LNCaP clone FGC (cell line): Measurements from ENCODE around the gene SPATA32.

Source experiments
- DNase-seq: peaks from one replicate; pipeline ENCODE4 v3.0.0-alpha.2; 2011; ENCODE audit warnings: low read depth
- H3K4me3 ChIP-seq: 2 replicates; pipeline ENCODE4 v1.5.1; 2011; ENCODE audit warnings: mild to moderate bottlenecking, low read depth, low read length, control low read depth
- TF ChIP-seq, protein P1 (sequence below): IDR thresholded peaks from 2 replicates; pipeline ENCODE4 v1.5.1; 2012; ENCODE audit warnings: mild to moderate bottlenecking; ENCODE audit not compliant: control insufficient read depth, insufficient read depth; ENCODE audit errors: extremely low read depth

The SPATA32 gene

DNA sequence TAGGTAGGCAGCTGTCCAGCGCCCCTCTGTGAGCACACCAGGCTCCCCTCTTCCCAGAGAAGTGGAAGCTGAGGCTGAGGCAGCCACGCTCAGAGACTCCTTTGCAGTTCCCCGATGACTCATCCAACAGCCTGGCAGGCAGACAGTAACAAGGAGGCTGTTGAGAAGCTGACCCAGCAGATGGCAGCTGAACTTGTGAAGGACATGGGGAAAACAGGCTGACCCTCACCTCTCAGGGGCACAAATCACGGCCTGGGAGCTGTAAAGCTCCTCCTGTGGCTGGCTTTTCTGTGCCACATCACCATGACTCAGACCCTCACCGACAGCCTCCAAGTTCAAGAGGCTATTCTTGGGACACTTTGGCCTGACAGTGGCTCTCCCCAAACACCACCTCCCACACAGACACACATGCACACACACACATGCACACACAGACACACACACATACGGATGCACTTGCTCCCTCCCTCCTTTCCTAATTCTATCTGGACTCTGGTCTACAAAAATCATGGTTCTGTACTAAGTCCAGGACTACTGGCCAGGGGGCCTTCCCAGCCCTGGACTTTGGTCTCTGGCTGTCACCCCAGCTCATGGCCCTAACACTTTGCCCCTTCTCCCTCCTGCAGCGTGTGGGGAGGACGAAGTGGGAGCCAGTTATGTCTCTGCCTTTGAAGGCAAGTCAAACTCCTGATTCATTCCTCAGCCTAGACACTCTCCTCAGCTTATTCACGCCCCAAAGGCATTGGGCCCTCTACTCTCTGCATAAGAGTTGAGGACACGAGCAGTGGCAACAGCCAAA, 31.7 kb upstream of the SPATA32 start:
- TF ChIP-seq, protein P1, sequence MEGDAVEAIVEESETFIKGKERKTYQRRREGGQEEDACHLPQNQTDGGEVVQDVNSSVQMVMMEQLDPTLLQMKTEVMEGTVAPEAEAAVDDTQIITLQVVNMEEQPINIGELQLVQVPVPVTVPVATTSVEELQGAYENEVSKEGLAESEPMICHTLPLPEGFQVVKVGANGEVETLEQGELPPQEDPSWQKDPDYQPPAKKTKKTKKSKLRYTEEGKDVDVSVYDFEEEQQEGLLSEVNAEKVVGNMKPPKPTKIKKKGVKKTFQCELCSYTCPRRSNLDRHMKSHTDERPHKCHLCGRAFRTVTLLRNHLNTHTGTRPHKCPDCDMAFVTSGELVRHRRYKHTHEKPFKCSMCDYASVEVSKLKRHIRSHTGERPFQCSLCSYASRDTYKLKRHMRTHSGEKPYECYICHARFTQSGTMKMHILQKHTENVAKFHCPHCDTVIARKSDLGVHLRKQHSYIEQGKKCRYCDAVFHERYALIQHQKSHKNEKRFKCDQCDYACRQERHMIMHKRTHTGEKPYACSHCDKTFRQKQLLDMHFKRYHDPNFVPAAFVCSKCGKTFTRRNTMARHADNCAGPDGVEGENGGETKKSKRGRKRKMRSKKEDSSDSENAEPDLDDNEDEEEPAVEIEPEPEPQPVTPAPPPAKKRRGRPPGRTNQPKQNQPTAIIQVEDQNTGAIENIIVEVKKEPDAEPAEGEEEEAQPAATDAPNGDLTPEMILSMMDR: peak; percentile 42
- peak overlapping the region; percentile 20 for H3K4me3 ChIP-seq
- peak; percentile 79 for DNase-seq

DNA sequence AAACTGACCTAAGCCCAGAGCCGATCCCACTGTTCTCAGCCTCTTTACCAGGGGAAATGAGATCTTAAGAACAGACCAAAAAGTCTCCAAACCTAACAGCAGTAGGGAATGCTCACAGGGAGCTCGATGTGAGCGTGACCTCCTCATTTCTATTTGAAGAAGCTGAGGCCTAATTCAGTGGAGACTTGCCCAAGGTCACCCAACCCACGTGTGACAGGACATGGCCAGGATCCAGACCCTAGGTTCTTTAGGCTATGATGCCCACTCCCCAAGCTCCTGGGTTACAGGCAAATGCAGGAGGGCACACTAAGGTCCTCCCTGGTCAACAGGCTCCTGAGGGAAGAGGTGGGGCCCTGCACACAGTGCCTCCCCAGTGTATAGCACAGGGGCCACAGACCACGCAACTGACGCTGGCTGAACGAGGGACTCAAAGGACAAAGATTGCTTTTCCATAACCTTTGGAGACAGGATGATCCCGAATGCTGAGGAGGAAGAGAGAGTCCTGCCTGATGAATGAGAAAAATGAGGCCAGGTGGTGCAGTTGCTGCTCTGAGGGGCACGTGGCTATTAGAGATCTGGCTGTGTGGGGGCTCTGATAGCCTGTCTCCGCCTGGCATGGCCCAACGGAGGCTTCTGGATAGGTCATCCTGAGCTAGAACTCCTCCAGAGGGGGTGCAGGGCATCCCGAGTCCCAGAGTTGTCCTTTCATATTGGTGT, 31.0 kb upstream of the SPATA32 start:
- H3K4me3 ChIP-seq: no peak overlapping the region
- no peak for DNase-seq
- TF ChIP-seq, protein P1: no peak

DNA sequence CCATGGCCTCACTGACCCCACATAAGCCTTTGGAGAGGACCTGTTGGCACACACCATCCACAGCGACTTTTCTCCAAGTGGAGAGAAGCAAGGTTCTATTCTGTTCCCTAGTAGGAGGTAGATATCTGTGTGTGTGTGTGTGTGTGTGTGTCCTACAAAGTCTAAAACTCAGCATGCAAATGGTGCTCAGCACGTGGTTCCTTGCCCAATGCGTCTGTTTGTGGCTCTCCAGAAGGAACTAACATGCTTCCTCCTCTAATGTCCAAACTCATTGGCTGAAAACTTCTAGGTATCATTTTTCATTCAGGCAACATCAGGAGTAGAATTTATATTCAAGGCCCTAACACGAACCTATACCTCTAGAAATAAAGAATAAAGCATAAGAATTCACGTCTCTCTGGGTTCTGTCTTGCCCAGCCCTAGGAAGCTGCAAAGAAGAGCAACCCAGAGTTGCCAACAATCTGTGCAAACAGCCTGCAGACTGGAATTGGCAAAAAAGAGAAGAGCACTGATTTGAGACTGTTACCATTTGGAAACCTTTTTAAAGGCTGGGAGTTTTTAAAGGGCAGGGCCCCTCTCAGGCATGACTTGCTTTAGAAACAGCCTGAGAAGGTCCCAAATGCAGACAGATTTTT, 29.4 kb upstream of the SPATA32 start:
- TF ChIP-seq, protein P1: no peak

GRCh38 chr17:45290269-45290765, 28.4 kb upstream of the SPATA32 start:
- TF ChIP-seq, protein P1: no peak
- DNase-seq: no peak
- H3K4me3 ChIP-seq: no peak overlapping the region

More for the DNA sequence above, 29.4 kb upstream of the SPATA32 start:
- no peak for DNase-seq
- H3K4me3 ChIP-seq: no peak overlapping the region

DNA sequence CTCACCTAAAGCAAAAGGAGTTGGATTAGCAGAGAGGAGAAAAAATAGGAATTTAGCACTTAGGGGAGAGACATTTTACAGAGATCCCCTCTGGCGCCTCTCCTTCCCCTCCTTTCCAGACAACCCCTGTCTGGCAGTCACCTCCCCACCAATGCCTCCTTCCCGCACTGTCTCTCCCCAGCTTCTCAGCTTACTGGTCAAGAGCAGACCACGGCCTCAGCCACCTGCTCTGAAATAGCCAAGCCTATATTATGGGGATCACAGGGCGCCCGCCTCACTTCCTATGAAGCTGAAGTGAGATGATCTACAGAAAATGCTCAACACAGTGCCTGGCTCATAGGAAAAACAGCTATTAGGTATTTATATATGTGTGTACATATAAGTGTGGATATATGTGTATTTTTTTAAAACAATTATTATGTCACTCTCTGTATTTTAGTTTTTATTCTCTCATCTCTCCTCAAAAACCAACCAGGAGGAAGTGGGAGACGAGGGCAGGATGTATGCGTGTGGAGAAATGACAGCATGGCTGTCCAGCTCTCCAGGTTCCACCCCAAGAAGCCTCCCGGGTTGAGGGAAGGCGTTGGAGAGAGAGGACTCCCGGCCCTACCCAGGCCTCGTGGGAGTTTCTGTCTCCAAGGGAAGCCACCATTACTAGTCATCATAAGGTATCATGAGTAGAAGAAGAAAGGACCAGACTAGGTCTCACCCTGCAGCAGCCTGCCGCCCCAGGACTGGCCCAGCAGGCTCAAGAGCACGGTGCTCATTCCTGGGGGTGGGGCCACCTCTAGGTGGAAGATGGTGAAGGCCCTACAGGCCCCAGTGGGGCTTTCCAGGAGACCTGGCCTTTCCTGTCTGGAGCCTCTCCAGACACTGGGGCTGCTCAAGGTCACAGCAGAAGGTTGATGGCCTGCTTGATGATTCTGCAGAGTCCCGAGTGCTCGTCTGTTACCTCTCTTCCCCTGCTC, 27.7 kb upstream of the SPATA32 start:
- DNase-seq: no peak
- TF ChIP-seq, protein P1: no peak
- H3K4me3 ChIP-seq: no peak overlapping the region

- no peak for DNase-seq
- H3K4me3 ChIP-seq: no peak overlapping the region
- TF ChIP-seq, protein P1: no peak
These were observed 26.9 kb upstream of the SPATA32 start for GRCh38 chr17:45288825-45289224.
